SK-N-MC (cell line): ENCODE results near the gene DOCK6.

ENCODE experiments used
- DNase-seq: peaks from one replicate; pipeline ENCODE4 v3.0.0-alpha.2; 2011; ENCODE audit warnings: low read depth, low spot score
- H3K27ac ChIP-seq: fragments of 200-600 bp; sonication (generic); 2 replicates; pipeline ENCODE4 v1.5.1; 2016; ENCODE audit warnings: mixed run types
- H3K36me3 ChIP-seq: fragments of 200-600 bp; sonication (generic); 2 replicates; pipeline ENCODE4 v1.6.1; 2017; ENCODE audit warnings: antibody characterized with exemption, low read length, mixed read lengths; ENCODE audit not compliant: insufficient read depth
- H3K4me3 ChIP-seq: fragments of 200-600 bp; sonication (generic); 2 replicates; pipeline ENCODE4 v1.5.1; 2016
- H3K9ac ChIP-seq: fragments of 200-600 bp; sonication (generic); 2 replicates; pipeline ENCODE4 v1.8.0; 2017; ENCODE audit warnings: mixed run types, mixed read lengths; ENCODE audit not compliant: insufficient read length
- H3K9me3 ChIP-seq: fragments of 200-600 bp; sonication (generic); 2 replicates; pipeline ENCODE4 v1.6.1; 2017; ENCODE audit warnings: low read depth, mild to moderate bottlenecking, antibody characterized with exemption, low read length, moderate library complexity, mixed read lengths
- EZH2 ChIP-seq: fragments of 200-600 bp; sonication (generic); IDR thresholded peaks from one replicate; pipeline ENCODE4 v1.6.1; 2017; ENCODE audit warnings: antibody characterized with exemption
- FOXP2 ChIP-seq: optimal IDR thresholded peaks from 2 replicates; pipeline ENCODE3; 2011; ENCODE audit warnings: mild to moderate bottlenecking, moderate library complexity; ENCODE audit not compliant: insufficient read depth; ENCODE audit errors: extremely low read length, control extremely low read depth
- POLR2AphosphoS5 ChIP-seq: IDR thresholded peaks from 2 replicates; pipeline ENCODE4 v1.6.1; 2012; ENCODE audit warnings: mild to moderate bottlenecking, low read depth, low read length, borderline replicate concordance

Gene DOCK6

DNA sequence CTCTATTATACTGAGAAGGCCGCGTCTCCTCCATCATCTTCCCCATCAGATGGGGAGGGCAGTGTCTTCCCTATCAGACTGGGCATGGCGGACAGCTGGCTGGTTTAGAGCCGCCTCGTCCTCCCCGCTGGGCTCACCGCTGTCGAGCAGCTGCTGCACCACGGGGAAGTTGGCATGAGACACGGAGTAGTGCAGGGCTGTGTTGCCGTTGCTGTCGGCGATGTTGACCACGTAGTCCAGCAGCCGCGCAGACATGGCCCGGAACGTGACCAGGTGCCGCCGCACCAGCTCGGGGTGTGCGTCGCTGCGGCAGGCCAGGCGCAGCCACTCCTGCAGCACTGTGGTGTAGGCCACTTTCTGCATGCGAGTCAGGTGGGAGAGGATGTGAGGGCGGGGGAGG lies 88.0 kb downstream of the DOCK6 start:
- H3K9ac ChIP-seq: no peak overlapping the region
- H3K4me3 ChIP-seq: no peak overlapping the region
- H3K27ac ChIP-seq: no peak overlapping the region
- H3K36me3 ChIP-seq: peaks cover 64% of the 10 kb centered on the region; the same call in 1 of the 2 replicates
- H3K9me3 ChIP-seq: no peaks in the 10 kb centered on the region
- no peak for TF ChIP-seq FOXP2
- no peak for TF ChIP-seq POLR2AphosphoS5
- no peak for TF ChIP-seq EZH2
- DNase-seq: no peak

DNA sequence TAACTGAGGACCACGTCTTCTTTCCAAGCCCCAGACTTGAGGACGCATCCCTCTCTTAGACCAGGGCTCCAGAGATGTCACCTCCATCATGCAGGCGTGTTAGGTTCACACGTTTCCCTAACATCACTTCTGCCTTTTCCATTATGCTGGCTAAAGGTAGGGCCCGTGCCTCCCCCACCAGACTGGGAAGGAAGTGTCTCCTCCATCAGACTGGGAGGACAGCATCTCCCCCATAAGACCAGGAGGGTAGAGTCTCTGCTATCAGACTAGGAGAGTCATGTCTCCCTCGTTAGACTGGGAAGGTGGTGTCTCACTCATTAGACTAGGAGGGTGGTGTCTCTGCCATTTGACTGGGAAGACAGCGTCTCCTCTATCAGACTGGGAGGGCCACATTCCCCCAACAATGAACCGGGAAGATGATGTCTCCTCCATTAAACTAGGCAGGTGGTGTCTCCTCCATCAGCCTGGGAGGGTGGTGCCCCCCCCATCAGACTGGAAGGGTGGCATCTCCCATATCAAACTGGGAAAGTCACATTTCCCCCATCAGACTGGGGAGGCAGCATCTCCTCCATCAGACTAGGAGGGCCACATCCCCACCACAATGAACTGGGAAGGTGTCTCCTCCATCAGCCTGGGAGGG lies 88.7 kb downstream of the DOCK6 start:
- no peak overlapping the region for H3K27ac ChIP-seq
- DNase-seq: no peak
- no peaks in the 10 kb centered on the region for H3K9me3 ChIP-seq
- no peak overlapping the region for H3K9ac ChIP-seq
- no peak overlapping the region for H3K4me3 ChIP-seq
- TF ChIP-seq EZH2 (no peak), POLR2AphosphoS5 (no peak), FOXP2 (no peak)
- H3K36me3 ChIP-seq: peaks cover 63% of the 10 kb centered on the region; the same call in 1 of the 2 replicates

DNA sequence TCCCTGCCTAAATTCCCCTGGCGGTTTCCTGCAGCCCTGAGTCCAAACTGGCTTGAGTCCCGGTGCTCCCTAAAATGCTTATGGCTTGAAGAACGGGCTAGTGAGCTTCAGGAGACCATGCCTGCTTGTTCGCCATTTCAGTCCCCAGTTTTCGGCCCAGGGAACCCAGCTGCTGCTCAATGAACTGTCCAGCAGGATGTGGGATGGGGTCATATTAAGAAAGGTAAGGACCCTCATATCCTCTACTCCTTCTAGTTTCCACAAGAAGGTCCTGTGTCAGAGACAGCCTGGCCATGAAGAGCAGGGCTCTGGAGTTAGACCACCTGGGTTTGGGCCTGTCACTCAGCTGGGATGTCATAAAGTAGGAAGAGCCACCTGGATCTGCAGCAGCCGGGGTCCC lies 89.7 kb downstream of the DOCK6 start:
- H3K9me3 ChIP-seq: no peaks in the 10 kb centered on the region
- peaks cover 62% of the 10 kb centered on the region; the same call in 1 of the 2 replicates for H3K36me3 ChIP-seq
- no peak overlapping the region for H3K27ac ChIP-seq
- H3K9ac ChIP-seq: no peak overlapping the region
- no peak overlapping the region for H3K4me3 ChIP-seq
- DNase-seq: no peak
- TF ChIP-seq FOXP2: no peak

DNA sequence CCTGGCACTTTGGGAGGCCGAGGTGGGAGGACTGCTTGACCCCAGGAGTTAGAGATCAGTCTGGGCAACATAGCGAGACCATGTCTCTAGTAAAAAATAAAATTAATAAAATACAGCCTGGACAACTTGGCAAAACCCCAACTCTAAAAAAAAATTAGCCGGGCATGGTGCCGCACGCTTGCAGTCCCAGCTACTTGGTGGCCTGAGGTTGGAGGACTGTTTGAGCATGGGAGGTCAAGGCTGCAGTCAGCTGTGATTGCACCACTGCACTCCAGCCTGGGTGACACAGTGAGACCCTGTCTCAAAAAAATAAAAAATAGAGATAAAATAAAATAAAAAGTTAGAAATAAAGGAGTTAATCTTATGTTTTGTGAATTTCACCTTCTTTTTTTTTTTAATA lies 91.2 kb downstream of the DOCK6 start:
- no peak for DNase-seq
- H3K9me3 ChIP-seq: no peaks in the 10 kb centered on the region
- peaks cover 62% of the 10 kb centered on the region; the same call in 1 of the 2 replicates for H3K36me3 ChIP-seq
- TF ChIP-seq EZH2 (no peak), POLR2AphosphoS5 (no peak), FOXP2 (no peak)
- no peak overlapping the region for H3K27ac ChIP-seq
- H3K4me3 ChIP-seq: no peak overlapping the region
- no peak overlapping the region for H3K9ac ChIP-seq

DNA sequence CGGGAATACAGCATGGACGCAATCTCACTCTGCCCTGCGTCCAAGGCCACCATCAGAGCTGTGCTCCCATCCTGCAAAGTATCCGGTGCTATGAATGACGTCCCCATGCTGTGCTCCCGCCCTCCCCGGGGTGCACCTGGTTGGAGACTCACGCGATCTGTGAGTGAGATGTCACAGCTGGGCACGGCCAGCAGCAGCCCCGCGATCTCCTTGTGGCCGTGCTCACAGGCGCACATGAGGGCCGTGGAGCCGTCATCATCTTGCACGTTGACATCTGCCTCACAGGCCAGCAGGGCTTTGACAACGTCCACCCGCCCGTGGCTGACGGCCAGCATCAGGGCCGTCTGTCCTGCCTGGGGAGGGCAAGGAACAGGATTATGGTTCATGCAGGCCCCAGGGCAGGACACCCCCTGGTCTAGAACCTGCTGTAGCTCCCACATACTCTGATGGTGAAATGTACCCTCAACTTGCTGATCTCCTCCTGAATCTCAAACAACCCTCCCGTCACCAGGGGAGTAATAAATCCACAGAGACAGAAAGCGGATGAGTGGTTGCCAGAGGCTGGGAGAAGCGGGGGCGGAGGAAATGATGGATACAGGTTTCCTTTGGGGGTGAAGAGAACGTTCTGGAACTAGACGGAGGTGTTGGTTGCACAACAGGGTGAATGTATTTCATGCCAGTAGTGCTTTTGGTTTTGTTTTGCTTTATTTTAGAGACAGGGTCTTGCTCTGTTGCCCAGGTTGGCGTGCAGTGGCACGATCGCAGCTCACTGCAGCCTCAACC lies 92.2 kb downstream of the DOCK6 start:
- peaks cover 57% of the 10 kb centered on the region; the same call in 1 of the 2 replicates for H3K36me3 ChIP-seq
- H3K9ac ChIP-seq: no peak overlapping the region
- TF ChIP-seq POLR2AphosphoS5 (no peak), FOXP2 (no peak), EZH2 (no peak)
- no peak for DNase-seq
- H3K4me3 ChIP-seq: no peak overlapping the region
- H3K27ac ChIP-seq: no peak overlapping the region
- no peaks in the 10 kb centered on the region for H3K9me3 ChIP-seq

DNA sequence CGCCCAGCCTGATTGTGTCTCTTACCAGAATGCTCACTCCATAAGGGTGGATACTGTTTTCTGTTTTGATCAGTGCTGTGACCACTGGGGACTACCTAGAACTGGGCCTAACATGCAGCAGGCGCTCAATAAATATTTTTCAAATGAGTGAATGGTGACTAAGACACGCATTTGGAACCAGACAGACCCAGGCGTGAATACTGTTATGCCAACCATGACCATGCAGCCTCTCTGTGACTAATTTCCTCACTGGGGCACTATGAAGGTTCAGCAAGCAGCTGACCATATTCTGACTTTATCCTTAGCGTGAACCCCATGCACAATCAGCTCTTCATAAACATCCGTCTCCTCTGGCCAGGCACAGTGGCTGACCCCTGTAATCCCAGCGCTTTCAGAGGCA lies 93.8 kb downstream of the DOCK6 start:
- Histone ChIP-seq H3K27ac (no peak overlapping the region), H3K36me3 (peaks cover 44% of the 10 kb centered on the region; the same call in 1 of the 2 replicates), H3K9me3 (no peaks in the 10 kb centered on the region), H3K9ac (no peak overlapping the region), H3K4me3 (no peak overlapping the region)
- no peak for TF ChIP-seq POLR2AphosphoS5
- no peak for TF ChIP-seq FOXP2
- TF ChIP-seq EZH2: no peak
- DNase-seq: no peak

DNA sequence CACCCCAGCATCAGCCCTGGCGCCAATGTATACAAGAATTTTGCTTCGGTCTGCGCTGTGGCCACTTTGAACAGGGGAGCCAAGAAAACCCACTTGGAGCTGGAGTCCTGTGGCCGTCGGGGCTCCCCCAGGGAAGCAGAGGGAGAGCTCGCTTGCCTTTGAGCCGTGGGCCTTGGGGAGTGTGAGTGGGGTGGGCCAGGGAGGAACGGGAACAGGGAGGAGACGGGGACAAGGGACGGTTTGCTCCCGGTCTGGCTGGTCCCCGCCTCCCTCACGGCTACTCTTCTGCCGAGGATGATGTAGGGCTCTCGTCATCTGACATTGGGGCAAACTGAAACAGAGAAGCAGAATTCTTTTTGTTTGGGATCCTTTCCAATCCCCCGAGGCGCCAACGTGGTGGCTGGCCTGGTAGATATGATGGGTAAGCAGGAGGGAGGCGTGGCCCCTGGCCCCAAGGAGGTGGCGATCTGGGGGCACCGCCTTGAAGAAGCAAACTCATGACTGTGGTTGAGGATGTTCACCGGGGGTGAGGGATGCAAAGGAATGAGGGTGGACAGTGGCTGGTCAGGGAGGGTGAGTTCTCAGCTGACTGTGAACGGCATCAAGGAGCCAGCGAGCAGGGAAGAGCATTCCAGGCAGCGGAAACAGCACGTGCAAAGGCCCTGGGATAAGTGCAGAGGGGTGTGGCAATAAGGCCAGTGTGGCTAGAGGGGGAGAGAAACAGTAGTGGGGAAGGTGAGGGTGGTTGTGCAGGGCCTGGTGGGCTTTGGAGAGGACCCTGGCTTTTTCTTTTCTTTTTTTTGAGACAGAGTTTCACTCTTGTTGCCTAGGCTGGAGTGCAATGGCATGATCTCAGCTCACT lies 95.8 kb downstream of the DOCK6 start:
- Histone ChIP-seq H3K36me3 (peaks cover 31% of the 10 kb centered on the region; the same call in 1 of the 2 replicates), H3K9ac (no peak overlapping the region), H3K9me3 (no peaks in the 10 kb centered on the region), H3K27ac (no peak overlapping the region), H3K4me3 (no peak overlapping the region)
- DNase-seq: no peak
- TF ChIP-seq POLR2AphosphoS5: no peak

DNA sequence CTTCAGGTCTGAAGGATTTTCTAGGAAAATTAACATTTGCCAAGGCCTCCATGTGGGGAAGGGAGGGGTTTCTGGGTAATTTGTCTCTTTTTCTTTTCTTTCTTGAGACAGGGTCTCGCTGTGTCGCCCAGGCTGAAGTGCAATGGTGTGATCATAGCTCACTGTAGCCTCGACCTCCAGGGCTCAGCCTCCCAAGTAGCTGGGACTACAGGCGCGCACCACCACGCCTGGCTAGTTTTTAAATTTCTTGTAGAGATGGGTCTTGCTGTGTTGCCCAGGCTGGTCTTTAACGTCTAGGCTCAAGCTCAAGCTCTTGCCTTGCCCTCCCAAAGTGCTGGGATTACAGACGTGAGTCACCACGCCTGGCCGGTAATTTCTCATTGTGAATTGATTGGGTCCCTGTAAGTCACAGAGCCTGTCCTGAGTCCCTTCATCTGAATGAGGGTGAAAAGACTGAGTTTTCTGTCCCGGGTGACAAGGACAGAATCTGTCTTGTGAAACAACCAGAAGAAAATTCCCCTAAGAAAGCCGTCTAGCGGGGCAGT lies 96.8 kb downstream of the DOCK6 start:
- no peak overlapping the region for H3K27ac ChIP-seq

More for the DNA sequence above, 96.8 kb downstream of the DOCK6 start:
- TF ChIP-seq FOXP2: no peak
- TF ChIP-seq POLR2AphosphoS5: no peak
- no peak for TF ChIP-seq EZH2
- Histone ChIP-seq H3K4me3 (no peak overlapping the region), H3K36me3 (peaks cover 30% of the 10 kb centered on the region; the same call in 1 of the 2 replicates), H3K9ac (no peak overlapping the region), H3K9me3 (no peaks in the 10 kb centered on the region)
- DNase-seq: no peak
